ENCODE measurements around the gene ALKBH7. TPM values are rescaled to one million over a fixed set of nuclear protein-coding genes. Genes with fewer than 3 reads are reported as not detected.

Gene ALKBH7
- total and polyA plus RNA-seq, 10 of the 15 experiments (the other 5 are each of a cell fraction or from before 2014, with no cell fraction given): 0.31 to 82.5 (median 37.6) TPM

DNA sequence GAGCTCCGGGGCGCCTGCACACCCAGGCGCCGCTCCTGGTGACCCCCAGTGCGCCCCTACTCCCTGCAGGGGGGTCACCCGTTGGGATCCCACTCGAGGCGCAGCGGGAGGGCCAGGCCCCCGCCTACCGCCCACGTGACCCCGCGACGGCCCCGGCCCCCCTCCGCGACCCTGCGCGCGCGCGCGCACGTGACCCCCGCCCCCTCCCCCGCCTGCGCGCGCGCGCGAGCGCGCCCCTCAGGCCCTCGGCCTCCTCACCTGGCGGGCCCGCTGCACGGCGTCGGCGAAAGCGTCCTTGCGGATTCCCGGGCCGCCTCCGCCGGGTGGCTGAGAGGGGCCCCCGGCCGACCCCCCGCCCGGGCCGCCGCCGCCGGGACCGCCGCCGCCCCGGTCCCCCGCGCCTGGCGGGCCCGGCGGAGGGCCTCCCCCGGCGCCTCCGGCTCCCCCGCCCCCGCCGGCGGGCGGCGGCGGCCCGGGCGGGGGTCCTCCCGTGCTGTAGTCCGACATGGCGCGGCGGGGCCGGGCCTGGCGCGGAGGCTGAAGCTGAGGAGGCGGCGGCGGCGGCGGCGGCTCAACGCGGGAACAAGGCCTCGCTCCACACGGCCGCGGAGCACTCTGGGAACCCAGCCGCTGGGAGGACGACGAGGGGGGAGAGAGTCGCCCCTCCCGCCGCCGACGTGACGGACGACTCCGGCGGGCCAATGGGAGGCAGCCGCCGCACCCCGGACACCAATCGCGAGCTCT, 51.8 kb downstream of the ALKBH7 start, which contains the start of gene KHSRP:
Gene KHSRP, minus strand, starts transcription at position 617 of the 744 bp plus-strand sequence. Its CDS starts 110 bp downstream, at position 507.
- ChIA-PET CTCF (interaction anchor here (0.8 to 2.2 kb wide), 8 partner anchors 11 to 439 kb away, joined by 3 to 8 read pairs (median 4); partner anchors contain the start of genes ALKBH7 and DENND1C), POLR2A (interaction anchor here (0.6 to 1.8 kb wide), 19 partner anchors 17 to 1013 kb away, joined by 3 to 13 read pairs (median 3); partner anchors contain the start of genes ALKBH7, CLPP, DENND1C and NDUFA11), RAD21 (ENCODE audit: unreplicated experiment) (interaction anchor here (0.6 to 1.7 kb wide), 10 partner anchors 12 to 445 kb away, joined by 3 to 9 read pairs (median 4); partner anchors contain the start of gene ALKBH7), SMC1A (ENCODE audit: uncharacterized antibody, unreplicated experiment) (interaction anchor here (0.6 to 1.6 kb wide), 3 partner anchors 11 to 81 kb away, joined by 3 to 5 read pairs (median 3); no protein-coding TSS in a partner anchor)
- no peak for FAIRE-seq
- no peak for ATAC-seq
- no peak for DNase-seq (ENCODE audit: low read depth, low spot score)
- H3K27me3 ChIP-seq (replicated peaks in 1 of 2; ENCODE audit: control insufficient read depth in 2 of 2, insufficient read depth in 2 of 2, low read length in 1 of 2): no peaks in the 10 kb centered on the region
- H3K9ac ChIP-seq (ENCODE audit: control insufficient read depth, insufficient read depth, low read length): peak within 1 kb of the TSS; percentile 85
- in situ Hi-C loops (cut with MboI): no loop called here
- peak within 1 kb of the TSS; percentile 93 for H3K4me3 ChIP-seq
- H3K4me1 ChIP-seq (ENCODE audit: control insufficient read depth, insufficient read depth, low read length): peaks cover 5% of the 10 kb centered on the region
- peak within 1 kb of the TSS; percentile 73 for H3K4me2 ChIP-seq (ENCODE audit: control insufficient read depth, insufficient read depth)
- no TSS peak for BruUV-seq (replicated peaks)
- H3K79me2 ChIP-seq (ENCODE audit: control insufficient read depth, insufficient read depth, low read length): peaks cover 46% of the 10 kb centered on the region
- under 1% methylated on average over 38 of the region's 114 CpGs for WGBS (ENCODE audit: insufficient coverage, insufficient replicate concordance, low lambda C conversion rate, missing lambda C conversion rate)
- H3K36me3 ChIP-seq (ENCODE audit: control insufficient read depth in 2 of 2, insufficient read depth in 2 of 2, low read length in 1 of 2): peaks cover 12 to 23% of the 10 kb centered on the region in 2 experiments
- intact Hi-C loops (cut with micrococcal nuclease; ENCODE audit: unreplicated experiment): no loop called here
- H3K9me3 ChIP-seq (replicated peaks; ENCODE audit: control insufficient read depth, insufficient read depth, low read length): no peaks in the 10 kb centered on the region; the same call in 2 of the 3 replicates
- H4K20me1 ChIP-seq (ENCODE audit: control insufficient read depth, insufficient read depth): peaks cover 24% of the 10 kb centered on the region
- peak within 1 kb of the TSS; percentile 73 for H3K27ac ChIP-seq (ENCODE audit: control insufficient read depth, insufficient read depth)
- H2AFZ ChIP-seq (ENCODE audit: control insufficient read depth, low read depth, low read length): peak within 1 kb of the TSS; percentile 72
- TF ChIP-seq MXI1 (IDR thresholded peaks at IDR 0.05; ENCODE audit: low read depth, low read length): peak; percentile 42; the same call in 1 of the 2 replicates
- TF ChIP-seq HDAC2 (IDR thresholded peaks at IDR 0.05): no peak
- no peak for TF ChIP-seq ZNF384 (IDR thresholded peaks at IDR 0.05; ENCODE audit: borderline replicate concordance, low read depth, low read length)
- TF ChIP-seq, protein P1, sequence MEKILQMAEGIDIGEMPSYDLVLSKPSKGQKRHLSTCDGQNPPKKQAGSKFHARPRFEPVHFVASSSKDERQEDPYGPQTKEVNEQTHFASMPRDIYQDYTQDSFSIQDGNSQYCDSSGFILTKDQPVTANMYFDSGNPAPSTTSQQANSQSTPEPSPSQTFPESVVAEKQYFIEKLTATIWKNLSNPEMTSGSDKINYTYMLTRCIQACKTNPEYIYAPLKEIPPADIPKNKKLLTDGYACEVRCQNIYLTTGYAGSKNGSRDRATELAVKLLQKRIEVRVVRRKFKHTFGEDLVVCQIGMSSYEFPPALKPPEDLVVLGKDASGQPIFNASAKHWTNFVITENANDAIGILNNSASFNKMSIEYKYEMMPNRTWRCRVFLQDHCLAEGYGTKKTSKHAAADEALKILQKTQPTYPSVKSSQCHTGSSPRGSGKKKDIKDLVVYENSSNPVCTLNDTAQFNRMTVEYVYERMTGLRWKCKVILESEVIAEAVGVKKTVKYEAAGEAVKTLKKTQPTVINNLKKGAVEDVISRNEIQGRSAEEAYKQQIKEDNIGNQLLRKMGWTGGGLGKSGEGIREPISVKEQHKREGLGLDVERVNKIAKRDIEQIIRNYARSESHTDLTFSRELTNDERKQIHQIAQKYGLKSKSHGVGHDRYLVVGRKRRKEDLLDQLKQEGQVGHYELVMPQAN (conservative IDR thresholded peaks at IDR 0.05): no peak
- TF ChIP-seq, protein P2, sequence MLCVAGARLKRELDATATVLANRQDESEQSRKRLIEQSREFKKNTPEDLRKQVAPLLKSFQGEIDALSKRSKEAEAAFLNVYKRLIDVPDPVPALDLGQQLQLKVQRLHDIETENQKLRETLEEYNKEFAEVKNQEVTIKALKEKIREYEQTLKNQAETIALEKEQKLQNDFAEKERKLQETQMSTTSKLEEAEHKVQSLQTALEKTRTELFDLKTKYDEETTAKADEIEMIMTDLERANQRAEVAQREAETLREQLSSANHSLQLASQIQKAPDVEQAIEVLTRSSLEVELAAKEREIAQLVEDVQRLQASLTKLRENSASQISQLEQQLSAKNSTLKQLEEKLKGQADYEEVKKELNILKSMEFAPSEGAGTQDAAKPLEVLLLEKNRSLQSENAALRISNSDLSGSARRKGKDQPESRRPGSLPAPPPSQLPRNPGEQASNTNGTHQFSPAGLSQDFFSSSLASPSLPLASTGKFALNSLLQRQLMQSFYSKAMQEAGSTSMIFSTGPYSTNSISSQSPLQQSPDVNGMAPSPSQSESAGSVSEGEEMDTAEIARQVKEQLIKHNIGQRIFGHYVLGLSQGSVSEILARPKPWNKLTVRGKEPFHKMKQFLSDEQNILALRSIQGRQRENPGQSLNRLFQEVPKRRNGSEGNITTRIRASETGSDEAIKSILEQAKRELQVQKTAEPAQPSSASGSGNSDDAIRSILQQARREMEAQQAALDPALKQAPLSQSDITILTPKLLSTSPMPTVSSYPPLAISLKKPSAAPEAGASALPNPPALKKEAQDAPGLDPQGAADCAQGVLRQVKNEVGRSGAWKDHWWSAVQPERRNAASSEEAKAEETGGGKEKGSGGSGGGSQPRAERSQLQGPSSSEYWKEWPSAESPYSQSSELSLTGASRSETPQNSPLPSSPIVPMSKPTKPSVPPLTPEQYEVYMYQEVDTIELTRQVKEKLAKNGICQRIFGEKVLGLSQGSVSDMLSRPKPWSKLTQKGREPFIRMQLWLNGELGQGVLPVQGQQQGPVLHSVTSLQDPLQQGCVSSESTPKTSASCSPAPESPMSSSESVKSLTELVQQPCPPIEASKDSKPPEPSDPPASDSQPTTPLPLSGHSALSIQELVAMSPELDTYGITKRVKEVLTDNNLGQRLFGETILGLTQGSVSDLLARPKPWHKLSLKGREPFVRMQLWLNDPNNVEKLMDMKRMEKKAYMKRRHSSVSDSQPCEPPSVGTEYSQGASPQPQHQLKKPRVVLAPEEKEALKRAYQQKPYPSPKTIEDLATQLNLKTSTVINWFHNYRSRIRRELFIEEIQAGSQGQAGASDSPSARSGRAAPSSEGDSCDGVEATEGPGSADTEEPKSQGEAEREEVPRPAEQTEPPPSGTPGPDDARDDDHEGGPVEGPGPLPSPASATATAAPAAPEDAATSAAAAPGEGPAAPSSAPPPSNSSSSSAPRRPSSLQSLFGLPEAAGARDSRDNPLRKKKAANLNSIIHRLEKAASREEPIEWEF (IDR thresholded peaks at IDR 0.05; ENCODE audit: insufficient replicate concordance, low read depth, low read length): no peak
- no peak for TF ChIP-seq ESRRA (IDR thresholded peaks at IDR 0.05; ENCODE audit: low read length)
- no peak for TF ChIP-seq PML (IDR thresholded peaks at IDR 0.05; ENCODE audit: low read length)
- no peak; the same call in 1 of the 2 replicates for TF ChIP-seq POLR2AphosphoS2 (IDR thresholded peaks at IDR 0.05; ENCODE audit: low read depth, low read length)
- TF ChIP-seq LARP7 (IDR thresholded peaks at IDR 0.05): no peak
- TF ChIP-seq NR2C2 (IDR thresholded peaks at IDR 0.05; ENCODE audit: borderline replicate concordance, control insufficient read depth, insufficient read length, low read depth): no peak
- TF ChIP-seq BHLHE40 (IDR thresholded peaks at IDR 0.05; ENCODE audit: borderline replicate concordance in 1 of 2, low read depth in 2 of 2, low read length in 1 of 2): peak; percentile 72 to 92; a peak in 3 of 4 replicates
- TF ChIP-seq BCL11A (IDR thresholded peaks at IDR 0.05; ENCODE audit: low read depth, low read length): no peak
- peak; percentile 80; the same call in 1 of the 2 replicates for TF ChIP-seq RFX5 (IDR thresholded peaks at IDR 0.05; ENCODE audit: low read depth, low read length)
- TF ChIP-seq TARDBP (IDR thresholded peaks at IDR 0.05; ENCODE audit: borderline replicate concordance): no peak
- TF ChIP-seq MYB (IDR thresholded peaks at IDR 0.05; ENCODE audit: borderline replicate concordance, low read depth, low read length): no peak
- TF ChIP-seq MTA2 (IDR thresholded peaks at IDR 0.05; ENCODE audit: low read depth): no peak
- TF ChIP-seq ZNF207 (IDR thresholded peaks at IDR 0.05; ENCODE audit: borderline replicate concordance): peak; percentile 58; the same call in 1 of the 2 replicates

All from GM12878 (cell line).